ENCODE results near the gene KCNC4. TPM values are rescaled to one million over a fixed set of nuclear protein-coding genes. Genes with fewer than 3 reads are reported as not detected.
A peak's percentile ranks its signal among the peaks of the same experiment; 100 is the strongest.

The KCNC4 gene
- total RNA-seq, 1 experiment from 2014 or later: 8.9 TPM

DNA sequence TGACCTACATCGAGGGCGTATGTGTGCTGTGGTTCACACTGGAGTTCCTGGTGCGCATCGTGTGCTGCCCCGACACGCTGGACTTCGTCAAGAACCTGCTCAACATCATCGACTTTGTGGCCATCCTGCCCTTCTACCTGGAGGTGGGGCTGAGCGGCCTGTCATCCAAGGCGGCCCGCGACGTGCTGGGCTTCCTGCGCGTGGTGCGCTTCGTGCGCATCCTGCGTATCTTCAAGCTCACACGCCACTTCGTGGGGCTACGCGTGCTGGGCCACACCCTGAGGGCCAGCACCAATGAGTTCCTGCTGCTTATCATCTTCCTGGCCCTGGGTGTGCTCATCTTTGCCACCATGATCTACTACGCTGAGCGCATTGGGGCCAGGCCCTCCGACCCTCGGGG lies 13.0 kb downstream of the KCNC4 start:
- Histone ChIP-seq H4K20me1 (ENCODE audit: control insufficient read depth, insufficient read depth, insufficient read length) (no peaks in the 10 kb centered on the region), H2AK5ac (ENCODE audit: insufficient read length, low read length) (no peak overlapping the region), H2BK120ac (ENCODE audit: low read depth, low read length, poor library complexity, severe bottlenecking) (no peak overlapping the region), H2BK20ac (ENCODE audit: low read depth, low read length, poor library complexity, severe bottlenecking) (no peak overlapping the region), H3K23me2 (ENCODE audit: insufficient read length, low read depth, low read length, poor library complexity, severe bottlenecking) (no peaks in the 10 kb centered on the region), H3K56ac (ENCODE audit: insufficient read length, low read depth, low read length) (no peak overlapping the region), H2BK15ac (ENCODE audit: low read depth, low read length) (no peak overlapping the region), H2AFZ (ENCODE audit: low read length) (no peak overlapping the region), H2BK5ac (ENCODE audit: insufficient read length, low read length) (no peak overlapping the region), H3K27me3 (ENCODE audit: insufficient read depth, low read length) (no peaks in the 10 kb centered on the region), H2BK12ac (ENCODE audit: insufficient read length, low read depth, low read length) (no peak overlapping the region), H3K9ac (ENCODE audit: extremely low read depth, insufficient read length, low read length) (no peak overlapping the region), H3K23ac (ENCODE audit: insufficient read length, low read depth, low read length) (no peak overlapping the region), H3K79me1 (ENCODE audit: insufficient read depth, low read depth, low read length, poor library complexity, severe bottlenecking) (no peaks in the 10 kb centered on the region), H3K9me3 (ENCODE audit: control insufficient read depth, low read depth, low read length) (no peaks in the 10 kb centered on the region), H4K91ac (ENCODE audit: insufficient read length, low read depth, low read length) (no peak overlapping the region), H3K14ac (ENCODE audit: insufficient read depth, low read length) (no peak overlapping the region), H3K4me2 (ENCODE audit: insufficient read depth, insufficient read length, low read length) (no peak overlapping the region), H3K4me1 (ENCODE audit: insufficient read depth, low read length) (no peaks in the 10 kb centered on the region), H3T11ph (ENCODE audit: low read length) (no peak overlapping the region), H3K79me2 (ENCODE audit: insufficient read depth, low read length) (no peaks in the 10 kb centered on the region), H3K27ac (ENCODE audit: insufficient read length, low read depth, low read length) (no peak overlapping the region), H3K18ac (ENCODE audit: insufficient read length, low read depth, low read length) (no peak overlapping the region), H4K5ac (ENCODE audit: insufficient read length, low read depth, low read length) (no peak overlapping the region), H3K4ac (ENCODE audit: low read depth, low read length) (no peak overlapping the region), H4K8ac (replicated peaks; ENCODE audit: insufficient read length, low read depth, low read length) (no peak overlapping the region)
- TF ChIP-seq, protein P1, sequence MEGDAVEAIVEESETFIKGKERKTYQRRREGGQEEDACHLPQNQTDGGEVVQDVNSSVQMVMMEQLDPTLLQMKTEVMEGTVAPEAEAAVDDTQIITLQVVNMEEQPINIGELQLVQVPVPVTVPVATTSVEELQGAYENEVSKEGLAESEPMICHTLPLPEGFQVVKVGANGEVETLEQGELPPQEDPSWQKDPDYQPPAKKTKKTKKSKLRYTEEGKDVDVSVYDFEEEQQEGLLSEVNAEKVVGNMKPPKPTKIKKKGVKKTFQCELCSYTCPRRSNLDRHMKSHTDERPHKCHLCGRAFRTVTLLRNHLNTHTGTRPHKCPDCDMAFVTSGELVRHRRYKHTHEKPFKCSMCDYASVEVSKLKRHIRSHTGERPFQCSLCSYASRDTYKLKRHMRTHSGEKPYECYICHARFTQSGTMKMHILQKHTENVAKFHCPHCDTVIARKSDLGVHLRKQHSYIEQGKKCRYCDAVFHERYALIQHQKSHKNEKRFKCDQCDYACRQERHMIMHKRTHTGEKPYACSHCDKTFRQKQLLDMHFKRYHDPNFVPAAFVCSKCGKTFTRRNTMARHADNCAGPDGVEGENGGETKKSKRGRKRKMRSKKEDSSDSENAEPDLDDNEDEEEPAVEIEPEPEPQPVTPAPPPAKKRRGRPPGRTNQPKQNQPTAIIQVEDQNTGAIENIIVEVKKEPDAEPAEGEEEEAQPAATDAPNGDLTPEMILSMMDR (conservative IDR thresholded peaks at IDR 0.05): no peak
- H3K27ac Mint-ChIP-seq: peak overlapping the region in 1 of 3 experiments; percentile 72; a peak in 1 of 7 replicates
- no peak overlapping the region for H3K4me3 Mint-ChIP-seq
- H3K36me3 Mint-ChIP-seq (ENCODE audit: insufficient read depth in 1 of 3, low read depth in 3 of 3): peaks cover 0 to 17% (median 16%) of the 10 kb centered on the region in 3 experiments; a peak in 5 of 7 replicates
- WGBS (ENCODE audit: extremely low coverage, insufficient read length, low lambda C conversion rate): no CpG with 5 or more reads among the region's 27 CpGs
- DNase-seq: no peak
- no peaks in the 10 kb centered on the region for H3K27me3 Mint-ChIP-seq (ENCODE audit: low read depth)
- H3K4me1 Mint-ChIP-seq: peaks cover 19 to 32% of the 10 kb centered on the region in 2 experiments
- H3K9me3 Mint-ChIP-seq: no peaks in the 10 kb centered on the region; a peak in 1 of 5 replicates

Data from H9 (cell line).